Measurements from ENCODE around the gene LRRC7. TPM values are rescaled to one million over a fixed set of nuclear protein-coding genes. Genes with fewer than 3 reads are reported as not detected.

Gene LRRC7
- total RNA-seq, 2 experiments from 2014 or later = not detected

DNA sequence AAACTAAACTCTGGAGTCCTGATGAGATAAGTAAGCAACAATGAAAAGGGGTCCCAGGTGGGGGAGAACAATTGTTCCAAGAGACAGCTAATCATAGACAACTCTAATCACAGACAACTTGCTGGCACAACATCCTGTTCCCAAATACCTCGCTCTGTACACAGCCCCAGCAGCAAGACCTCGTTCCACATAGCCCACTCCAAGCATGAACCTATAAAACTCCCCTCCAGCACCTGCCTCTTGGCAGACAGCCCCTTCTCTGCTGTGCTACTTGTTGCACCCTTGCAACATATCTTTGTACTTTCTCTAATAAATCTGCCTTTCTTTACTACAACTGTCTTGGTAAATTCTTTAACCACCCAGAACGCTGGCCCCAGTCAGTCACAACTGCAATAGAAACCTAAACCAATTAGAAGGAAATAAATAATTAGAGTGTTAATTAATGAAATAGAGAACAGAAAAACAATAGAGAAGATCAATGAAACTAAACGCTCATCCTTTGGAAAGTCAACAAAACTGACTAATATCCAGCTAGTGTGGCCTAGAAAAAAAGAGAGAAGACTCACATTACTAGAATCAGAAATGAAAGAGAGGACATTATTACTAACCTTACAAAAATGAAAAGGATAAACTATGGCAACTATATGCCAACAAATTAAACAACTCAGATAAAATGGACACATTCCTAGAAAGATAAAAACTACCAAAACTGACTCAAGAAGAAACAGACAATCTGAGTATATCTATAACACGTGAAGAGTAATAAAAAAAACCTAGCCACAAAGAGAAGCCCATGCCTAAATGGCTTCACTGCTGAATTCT is 601.5 kb downstream of the LRRC7 start:
- DNase-seq = no peak
- POLR2A ChIA-PET = interaction anchor here (1.4 kb wide), 1 partner anchor 242 kb away, joined by 3 read pairs; the partner anchor contains the start of gene CTH
- intact Hi-C loops (cut with micrococcal nuclease) = loop anchor here (1.0 kb wide), 1 partner anchor 41 kb away; no protein-coding TSS in a partner anchor
- Mint-ChIP-seq H3K27ac (no peak overlapping the region), H3K4me3 (no peak overlapping the region), H3K9me3 (no peaks in the 10 kb centered on the region), H3K36me3 (peaks cover 23% of the 10 kb centered on the region), H3K27me3 (no peaks in the 10 kb centered on the region), H3K4me1 (ENCODE audit: low read depth) (peaks cover 11% of the 10 kb centered on the region)
- CTCF ChIA-PET = interaction anchor here (1.1 kb wide), 1 partner anchor 241 kb away, joined by 3 read pairs; no protein-coding TSS in a partner anchor

DNA sequence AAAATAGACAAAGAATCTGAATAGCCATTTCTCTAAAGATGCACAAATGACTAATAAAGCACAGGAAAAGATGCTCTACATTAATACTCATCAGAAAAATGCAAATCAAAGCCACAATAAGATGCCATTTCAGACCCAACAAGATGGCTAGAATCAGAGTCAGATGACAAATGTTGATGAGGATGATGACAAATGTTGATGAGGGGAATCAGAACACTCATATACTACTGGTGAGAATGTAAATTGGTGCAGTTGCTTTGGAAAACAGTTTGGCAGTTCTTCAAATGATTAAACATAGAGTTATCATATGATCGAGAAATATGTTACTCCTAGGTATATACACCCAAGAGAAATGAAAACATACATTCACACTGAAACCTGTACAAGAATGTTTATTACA is 603.8 kb downstream of the LRRC7 start:
- CTCF ChIA-PET = interaction anchor here (0.8 kb wide), 1 partner anchor 34 kb away, joined by 3 read pairs; the partner anchor contains the start of gene LRRC40
- intact Hi-C loops (cut with micrococcal nuclease) = no loop called here
- Mint-ChIP-seq H3K27me3 (no peaks in the 10 kb centered on the region), H3K27ac (no peak overlapping the region), H3K4me3 (no peak overlapping the region), H3K36me3 (peaks cover 26% of the 10 kb centered on the region), H3K9me3 (no peaks in the 10 kb centered on the region), H3K4me1 (ENCODE audit: low read depth) (peaks cover 11% of the 10 kb centered on the region)
- DNase-seq = no peak
- POLR2A ChIA-PET = no interaction called here

All from activated CD4-positive, alpha-beta memory T cell treated with anti-CD3 and anti-CD28 coated beads for 36 hours (primary cell).